NCI-H524 (cell line): ENCODE measurements around the gene RABGEF1.
"Not testable (repeated sequence)": the region's sequence is repeated elsewhere in the genome, so short reads cannot be mapped to it uniquely, and the experiment has no call there.

Source experiments
- DNase-seq, 2 experiments: peaks; one replicate each; lab custom pipeline; 2025; lab: John Stamatoyannopoulos, UW

The RABGEF1 gene

GRCh38 chr7:66815186-66815875 is 74.8 kb downstream of the RABGEF1 start:
- DNase-seq: not testable (repeated sequence)

- DNase-seq: no peak
These were observed 75.4 kb downstream of the RABGEF1 start for GRCh38 chr7:66815951-66816350.

DNA sequence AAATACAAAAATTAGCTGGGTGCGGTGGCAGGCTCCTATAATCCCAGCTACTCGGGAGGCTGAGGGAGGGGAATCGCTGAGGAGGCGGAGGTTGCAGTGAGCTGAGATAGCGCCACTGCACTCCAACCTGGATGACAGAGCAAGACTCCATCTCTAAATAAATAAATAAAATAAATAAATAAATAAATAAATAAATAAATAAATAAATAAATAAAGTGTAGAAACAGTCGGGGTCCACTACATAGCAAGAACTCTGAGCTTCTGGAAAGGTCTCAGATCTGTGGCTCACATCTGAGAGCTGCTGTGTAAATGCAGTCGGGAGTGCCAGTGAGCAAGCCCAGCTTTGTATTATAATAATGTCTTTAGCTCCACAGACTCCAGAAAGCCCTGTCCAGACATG is 76.1 kb downstream of the RABGEF1 start:
- not testable (repeated sequence) for DNase-seq

- not testable (repeated sequence) for DNase-seq
These were observed 76.8 kb downstream of the RABGEF1 start for GRCh38 chr7:66817208-66817795.

DNA sequence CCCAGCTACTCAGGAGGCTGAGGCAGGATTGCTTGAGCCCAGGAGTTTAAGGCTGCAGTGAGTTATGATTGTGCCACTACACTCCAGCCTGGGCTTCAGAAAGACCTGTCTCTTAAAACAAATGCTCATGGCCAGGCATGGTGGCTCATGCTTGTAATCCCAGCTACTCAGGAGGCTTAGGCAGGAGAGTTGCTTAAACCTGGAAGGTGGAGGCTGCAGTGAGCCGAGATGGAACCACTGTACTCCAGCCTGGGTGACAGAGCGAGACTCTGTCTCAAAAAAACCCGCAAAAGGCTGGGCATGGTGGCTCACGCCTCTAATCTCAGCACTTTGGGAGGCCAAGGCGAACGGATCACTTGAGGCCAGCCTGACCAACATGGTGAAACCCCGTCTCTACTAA is 77.4 kb downstream of the RABGEF1 start:
- not testable (repeated sequence) for DNase-seq

DNA sequence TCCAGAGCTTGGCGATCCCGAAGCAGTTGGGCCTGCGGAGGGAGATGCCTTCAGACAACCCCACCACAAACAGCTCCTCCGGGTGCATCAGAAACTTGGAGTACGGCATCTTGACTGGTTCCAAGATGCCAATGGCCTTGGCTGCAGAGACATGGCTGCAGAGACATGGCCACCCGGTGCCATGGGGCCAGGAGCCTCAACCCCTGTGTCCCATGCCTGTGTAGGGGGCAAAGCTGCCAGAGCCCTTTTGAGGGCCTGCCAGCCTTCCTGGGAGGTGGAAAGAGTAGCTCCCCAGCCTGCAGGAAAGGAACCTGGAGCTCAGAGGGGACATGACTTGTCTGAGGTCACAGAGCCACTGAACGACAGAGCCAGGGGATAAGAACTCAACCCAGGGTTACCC is 83.5 kb downstream of the RABGEF1 start:
- DNase-seq: no peak

DNA sequence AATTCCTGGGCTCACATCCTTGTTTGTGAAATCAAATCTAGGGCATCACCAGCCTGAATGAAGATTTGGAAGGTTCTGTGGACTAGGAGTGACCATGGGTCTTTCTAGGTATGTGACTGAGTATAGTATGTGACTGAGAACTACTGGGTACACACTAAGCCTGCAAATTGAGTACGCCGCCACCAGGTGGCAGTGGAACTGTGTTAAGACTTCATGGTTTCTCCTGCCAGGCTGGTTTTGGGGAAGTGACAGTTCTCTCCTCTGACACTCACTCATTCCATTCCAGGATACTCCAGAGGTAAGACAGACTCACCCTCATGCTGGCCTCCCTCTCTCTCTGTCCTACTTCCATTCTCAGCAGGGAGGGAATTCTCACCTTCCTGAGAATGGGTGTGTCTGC is 85.0 kb downstream of the RABGEF1 start:
- not testable (repeated sequence) for DNase-seq

DNA sequence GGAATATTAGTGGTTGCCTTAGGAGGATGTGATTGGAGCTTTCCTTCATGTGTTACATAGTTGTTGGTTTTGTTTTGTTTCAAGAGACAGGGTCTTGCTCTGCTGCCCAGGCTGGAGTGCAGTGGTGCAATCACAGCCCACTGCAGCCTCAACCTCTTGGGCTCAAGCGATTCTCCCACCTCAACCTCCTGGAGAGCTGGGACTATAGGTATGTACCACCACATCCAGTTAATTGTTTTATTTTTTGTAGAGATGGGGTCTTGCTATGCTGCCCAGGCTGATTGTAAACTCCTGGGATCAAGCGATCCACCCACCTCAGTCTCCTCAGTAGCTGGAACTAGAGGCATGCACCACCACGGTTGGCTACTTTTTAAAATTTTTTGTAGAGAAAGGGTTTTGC is 86.1 kb downstream of the RABGEF1 start:
- no peak for DNase-seq

- DNase-seq: not testable (repeated sequence)
These were observed 90.4 kb downstream of the RABGEF1 start for GRCh38 chr7:66830976-66831375.

DNA sequence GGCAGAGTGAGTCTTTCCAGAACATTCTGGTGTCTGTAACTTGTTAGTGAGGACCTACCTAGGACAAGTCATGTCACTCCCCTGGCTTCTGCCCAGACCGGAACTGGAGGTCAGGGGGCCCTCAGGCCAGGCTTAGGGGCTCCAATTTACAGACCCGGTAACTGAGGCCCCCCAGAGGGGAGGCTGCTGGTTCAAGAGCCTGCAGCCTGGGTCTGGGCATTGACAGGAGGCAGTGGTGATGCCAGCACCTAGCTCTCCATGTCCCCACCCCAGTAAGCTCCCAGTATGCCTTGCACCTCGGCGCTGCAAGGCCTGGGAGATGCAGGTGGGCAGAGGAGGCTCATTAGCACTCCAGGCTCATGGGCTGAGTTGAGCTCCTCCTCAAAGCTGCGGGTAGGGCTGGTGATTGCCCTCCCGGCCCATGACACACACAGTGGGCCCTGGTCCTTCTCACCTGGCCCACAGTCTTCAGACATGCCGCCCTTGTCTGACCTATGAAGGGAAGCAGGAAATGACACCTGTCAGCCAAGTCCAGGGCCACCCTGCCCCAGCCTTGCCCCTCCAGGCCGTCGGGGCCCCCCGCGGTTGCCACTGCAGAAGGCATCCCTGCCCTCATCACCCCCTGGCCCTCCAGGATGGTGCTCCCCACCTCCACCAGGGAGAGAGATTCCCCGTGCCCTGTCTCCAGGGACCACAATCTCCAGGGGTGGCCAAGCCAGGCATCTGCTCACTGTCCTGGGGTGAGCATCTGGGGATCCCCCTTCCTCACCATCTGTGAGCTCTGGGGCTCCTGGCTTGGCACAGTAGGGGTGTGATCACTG is 92.2 kb downstream of the RABGEF1 start:
- no peak for DNase-seq

DNA sequence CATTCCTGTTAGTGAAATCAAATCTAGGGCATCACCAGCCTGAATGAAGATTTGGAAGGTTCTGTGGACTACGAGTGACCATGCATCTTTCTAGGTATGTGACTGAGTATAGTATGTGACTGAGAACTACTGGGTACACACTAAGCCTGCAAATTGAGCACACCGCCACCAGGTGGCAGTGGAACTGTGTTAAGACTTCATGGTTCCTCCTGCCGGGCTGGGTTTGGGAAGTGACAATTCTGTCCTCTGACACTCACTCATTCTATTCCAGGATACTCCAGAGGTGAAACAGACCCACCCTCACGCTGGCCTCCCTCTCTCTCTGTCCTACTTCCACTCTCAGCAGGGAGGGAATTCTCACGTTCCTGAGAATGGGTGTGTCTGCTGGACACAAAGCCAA is 96.5 kb downstream of the RABGEF1 start:
- peak in 1 of 2 experiments; percentile 6 for DNase-seq

GRCh38 chr7:66837661-66838060 is 97.1 kb downstream of the RABGEF1 start:
- DNase-seq: no peak

- DNase-seq: no peak
These were observed 99.3 kb downstream of the RABGEF1 start for GRCh38 chr7:66839814-66840213.

DNA sequence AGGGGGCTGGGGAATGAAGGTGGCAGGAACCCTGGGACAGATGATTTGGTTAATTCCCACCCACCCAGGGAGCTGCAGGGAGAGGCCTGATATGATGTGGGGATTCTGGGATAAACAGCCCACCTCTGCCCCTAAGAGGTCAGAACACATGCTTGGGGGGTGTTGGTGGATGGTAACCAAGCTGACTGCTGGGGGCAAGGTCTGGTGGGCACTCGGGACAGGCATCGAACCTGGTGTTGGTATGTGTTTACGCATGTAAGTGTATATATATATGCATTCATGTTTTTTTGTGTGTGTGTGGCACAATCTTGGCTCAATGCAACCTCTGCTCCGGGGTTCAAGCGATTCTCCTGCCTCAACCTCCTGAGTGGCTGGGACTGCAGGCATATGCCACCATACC is 99.8 kb downstream of the RABGEF1 start:
- no peak for DNase-seq

DNA sequence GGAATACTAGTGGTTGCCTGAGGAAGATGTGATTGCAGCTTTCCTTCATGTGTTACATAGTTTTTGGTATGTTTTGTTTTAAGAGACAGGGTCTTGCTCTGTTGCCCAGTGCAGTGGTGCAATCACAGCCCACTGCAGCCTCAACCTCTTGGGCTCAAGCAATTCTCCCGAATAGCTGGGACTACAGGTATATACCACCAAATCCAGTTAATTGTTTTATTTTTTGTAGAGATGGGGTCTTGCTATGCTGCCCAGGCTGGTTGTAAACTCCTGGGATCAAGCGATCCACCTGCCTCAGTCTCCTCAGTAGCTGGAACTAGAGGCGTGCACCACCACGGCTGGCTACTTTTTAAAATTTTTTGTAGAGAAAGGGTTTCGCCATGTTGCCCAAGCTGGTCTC is 101.4 kb downstream of the RABGEF1 start:
- no peak for DNase-seq

- not testable (repeated sequence) for DNase-seq
These were observed 103.0 kb downstream of the RABGEF1 start for GRCh38 chr7:66843492-66843891.

- peak; percentile 87 to 95 for DNase-seq
These were observed 104.2 kb downstream of the RABGEF1 start for GRCh38 chr7:66844552-66845378.

DNA sequence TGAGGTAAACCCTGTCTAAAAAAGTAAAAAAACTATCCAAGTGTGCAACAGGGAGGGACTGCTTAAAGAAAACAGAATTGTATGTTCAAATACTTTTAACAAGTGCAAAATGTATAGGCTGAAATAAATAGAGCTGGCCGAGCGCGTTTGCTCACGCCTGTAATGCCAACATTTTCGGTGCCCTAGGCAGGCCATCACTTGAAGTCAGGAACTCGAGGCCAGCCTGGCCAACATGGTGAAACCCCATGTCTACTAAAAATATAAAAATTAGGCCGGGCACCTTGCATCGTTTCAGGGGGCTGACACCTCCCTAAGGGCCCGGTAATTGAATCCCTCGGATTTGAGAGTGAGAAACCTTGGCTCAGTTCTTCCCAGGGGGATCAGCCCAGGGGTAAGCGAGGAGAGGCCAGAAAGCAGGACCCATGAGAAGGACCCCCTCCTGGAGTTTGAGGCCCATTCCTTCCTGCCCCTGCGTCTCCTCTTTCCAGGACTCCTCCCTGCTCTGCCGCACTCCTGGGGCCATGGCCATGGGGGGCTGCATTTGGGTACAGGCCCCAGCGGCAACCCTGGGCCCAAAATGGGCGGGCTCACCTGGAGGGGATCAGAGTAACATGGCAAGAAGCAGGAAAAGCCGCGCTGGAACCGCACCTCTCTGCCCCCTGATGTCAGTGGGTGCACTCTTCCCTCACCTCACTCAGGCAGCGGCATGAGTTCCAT is 105.0 kb downstream of the RABGEF1 start:
- no peak for DNase-seq

- not testable (repeated sequence) for DNase-seq
These were observed 105.5 kb downstream of the RABGEF1 start for GRCh38 chr7:66846096-66846445.

DNA sequence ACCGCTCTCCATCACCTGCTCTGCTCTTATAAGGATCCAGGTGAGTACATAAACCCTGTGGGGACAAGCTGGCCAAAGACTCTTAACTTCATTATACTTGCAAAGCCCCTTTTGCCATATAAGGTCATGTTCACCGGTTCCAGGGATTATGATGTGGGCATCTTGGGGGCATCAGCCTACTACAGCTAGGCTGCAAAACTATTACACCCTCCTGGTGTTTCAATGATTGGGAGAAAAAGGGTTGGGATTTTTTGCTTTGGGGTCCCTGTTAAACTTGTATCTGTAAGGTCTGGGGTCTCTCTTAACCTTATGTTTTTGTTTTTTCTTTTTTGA is 107.0 kb downstream of the RABGEF1 start:
- DNase-seq: not testable (repeated sequence)
